HCT116 (cell line): ENCODE data around the gene MLPH.

Experiments
- EGR1 ChIP-seq: IDR thresholded peaks from 2 replicates; pipeline ENCODE4 v1.6.1; 2012; ENCODE audit warnings: low read depth
- EZH2 ChIP-seq: fragments of 200-600 bp; sonication (generic); IDR thresholded peaks from 2 replicates; pipeline ENCODE4 v1.6.1; 2017; ENCODE audit warnings: antibody characterized with exemption, mixed run types
- EZH2phosphoT487 ChIP-seq: fragments of 200-600 bp; IDR thresholded peaks from 2 replicates; pipeline ENCODE4 v1.6.1; 2018; ENCODE audit warnings: antibody characterized with exemption, borderline replicate concordance
- FOSL1 ChIP-seq: IDR thresholded peaks from 2 replicates; pipeline ENCODE4 v1.6.1; 2012; ENCODE audit warnings: low read depth
- POLR2A ChIP-seq: IDR thresholded peaks from 2 replicates; pipeline ENCODE4 v1.7.0; 2011; ENCODE audit warnings: borderline replicate concordance; ENCODE audit not compliant: insufficient read depth, insufficient read length; ENCODE audit errors: extremely low read depth
- RAD21 ChIP-seq: IDR thresholded peaks from 2 replicates; pipeline ENCODE4 v1.6.1; 2012; ENCODE audit warnings: low read depth, mild to moderate bottlenecking
- YY1 ChIP-seq: IDR thresholded peaks from 2 replicates; pipeline ENCODE4 v1.6.1; 2011; ENCODE audit warnings: low read length, low read depth, moderate library complexity, mild to moderate bottlenecking; ENCODE audit not compliant: insufficient replicate concordance; ENCODE audit errors: extremely low read depth
- ZFX ChIP-seq: fragments of 450-650 bp; IDR thresholded peaks from 2 replicates; pipeline ENCODE4 v1.6.1; 2017
- TF ChIP-seq, protein P1 (sequence below), 3 experiments: fragments of 200-600 bp in 1 of 3; sonication (generic) in 1 of 3; IDR thresholded peaks in 2 of 3; conservative IDR thresholded peaks in 1 of 3; 2 replicates each; pipeline ENCODE4 v1.5.1; 2012 to 2017; ENCODE audit warnings: low read depth in 2 of 3, low read length in 2 of 3, antibody characterized with exemption in 1 of 3, borderline replicate concordance in 1 of 3, control low read depth in 1 of 3, mild to moderate bottlenecking in 1 of 3, mixed read lengths in 1 of 3, mixed run types in 1 of 3, moderate library complexity in 1 of 3; ENCODE audit not compliant: insufficient read depth in 1 of 3

DNA sequence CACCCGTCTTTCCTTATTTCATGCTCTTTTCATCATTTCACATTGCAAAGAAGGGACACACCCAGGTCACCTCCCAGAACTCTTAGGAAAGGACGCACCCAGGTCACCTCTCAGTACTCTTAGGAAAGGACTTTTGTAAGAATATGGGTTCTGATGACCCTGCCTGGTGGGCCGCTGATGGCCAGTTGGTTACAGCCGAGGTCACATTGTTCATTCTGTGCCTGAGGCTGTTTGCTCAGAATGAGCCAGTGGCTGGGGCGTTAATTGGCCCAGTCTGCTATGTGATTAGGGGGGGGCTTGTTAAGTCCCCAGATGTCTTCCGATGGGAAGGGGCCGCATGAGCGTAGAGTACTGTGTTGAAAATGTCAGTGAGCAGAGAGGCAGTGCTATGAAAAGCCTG, 9.4 kb downstream of the MLPH start:
- TF ChIP-seq EZH2phosphoT487 (no peak), FOSL1 (no peak), YY1 (no peak), EZH2 (no peak), POLR2A (no peak), EGR1 (no peak), RAD21 (no peak), ZFX (no peak)
- TF ChIP-seq, protein P1, sequence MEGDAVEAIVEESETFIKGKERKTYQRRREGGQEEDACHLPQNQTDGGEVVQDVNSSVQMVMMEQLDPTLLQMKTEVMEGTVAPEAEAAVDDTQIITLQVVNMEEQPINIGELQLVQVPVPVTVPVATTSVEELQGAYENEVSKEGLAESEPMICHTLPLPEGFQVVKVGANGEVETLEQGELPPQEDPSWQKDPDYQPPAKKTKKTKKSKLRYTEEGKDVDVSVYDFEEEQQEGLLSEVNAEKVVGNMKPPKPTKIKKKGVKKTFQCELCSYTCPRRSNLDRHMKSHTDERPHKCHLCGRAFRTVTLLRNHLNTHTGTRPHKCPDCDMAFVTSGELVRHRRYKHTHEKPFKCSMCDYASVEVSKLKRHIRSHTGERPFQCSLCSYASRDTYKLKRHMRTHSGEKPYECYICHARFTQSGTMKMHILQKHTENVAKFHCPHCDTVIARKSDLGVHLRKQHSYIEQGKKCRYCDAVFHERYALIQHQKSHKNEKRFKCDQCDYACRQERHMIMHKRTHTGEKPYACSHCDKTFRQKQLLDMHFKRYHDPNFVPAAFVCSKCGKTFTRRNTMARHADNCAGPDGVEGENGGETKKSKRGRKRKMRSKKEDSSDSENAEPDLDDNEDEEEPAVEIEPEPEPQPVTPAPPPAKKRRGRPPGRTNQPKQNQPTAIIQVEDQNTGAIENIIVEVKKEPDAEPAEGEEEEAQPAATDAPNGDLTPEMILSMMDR (IDR thresholded peaks at IDR 0.05 in 2 of 3, conservative IDR thresholded peaks at IDR 0.05 in 1 of 3; ENCODE audit: borderline replicate concordance in 1 of 3, insufficient read depth in 1 of 3, low read depth in 2 of 3, low read length in 2 of 3), result no peak
